Stimulated activated naive CD4-positive, alpha-beta T cell (primary cell): Measurements from ENCODE around the gene MGAT4A.

ENCODE experiments used
- DNase-seq, 6 experiments: peaks; one replicate each; lab custom pipeline; 2025; lab: John Stamatoyannopoulos, UW

MGAT4A gene

DNA sequence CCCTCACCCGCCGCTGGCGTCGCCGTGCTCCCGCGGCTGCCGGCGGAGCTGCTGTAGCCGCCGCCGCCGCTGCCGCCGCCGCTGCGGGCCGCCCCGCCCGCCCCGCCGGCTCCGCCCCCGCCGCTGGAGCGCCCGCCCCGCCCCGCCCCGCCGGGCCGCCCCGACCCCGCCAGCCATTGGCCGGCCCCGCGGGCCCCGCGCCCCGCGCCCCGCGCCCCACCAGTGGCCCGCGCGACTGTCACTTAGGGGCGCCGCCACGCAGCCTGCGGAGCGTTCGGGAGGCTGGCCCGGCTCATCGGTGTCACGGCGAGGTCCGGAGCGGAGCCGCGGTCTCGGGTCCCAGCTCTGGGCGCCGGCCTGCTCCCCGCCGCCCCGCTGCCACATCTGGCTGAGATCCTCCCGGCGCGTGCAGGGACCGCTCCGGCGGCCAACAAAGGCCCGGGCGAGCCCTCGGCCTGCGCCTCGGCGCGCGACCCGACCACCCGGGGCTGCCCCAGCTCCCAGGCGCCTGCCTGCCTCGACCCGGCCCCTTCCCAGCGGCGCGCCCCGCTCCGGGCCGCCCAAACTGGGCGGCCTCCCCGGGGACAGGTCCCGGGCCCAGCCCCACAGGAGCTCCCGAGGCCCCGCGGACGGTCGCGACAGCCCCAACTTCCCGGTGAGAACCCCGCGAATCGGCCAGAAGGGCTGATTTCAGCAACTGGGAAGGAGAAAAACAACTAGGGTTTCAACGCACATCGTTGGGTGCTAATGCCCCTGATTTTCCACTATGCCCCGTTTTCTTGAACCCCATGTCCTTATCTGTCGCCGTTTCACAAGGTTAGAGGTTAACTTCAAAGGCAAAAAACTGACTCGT, at the start of gene MGAT4A:
MGAT4A (minus strand) TSS at position 92 of the 853 bp plus-strand sequence. CDS start 4,800 bp downstream, outside the sequence.
- DNase-seq: peak; percentile 65 to 82 (median 80)

- DNase-seq: no peak
These were observed 48.0 kb upstream of the MGAT4A start for GRCh38 chr2:98778741-98779483.

DNA sequence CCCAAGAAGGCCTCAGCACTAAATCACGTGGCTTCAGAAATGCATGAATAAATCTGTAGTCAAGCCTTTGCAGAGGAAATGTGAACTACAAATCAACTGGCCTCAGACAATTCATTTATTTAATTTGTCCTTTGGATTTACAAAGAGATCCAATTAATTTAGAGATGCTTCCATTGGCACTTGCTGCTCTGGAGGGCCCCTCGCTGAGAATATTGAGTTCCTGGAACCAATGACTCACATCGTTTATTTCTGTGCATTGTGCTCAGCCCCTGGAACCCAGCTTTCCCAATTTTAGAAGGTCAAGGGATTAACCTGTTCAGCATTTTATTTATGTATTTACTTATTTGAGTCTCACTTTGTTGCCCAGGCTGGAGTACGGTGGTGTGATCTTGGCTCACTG, 47.2 kb upstream of the MGAT4A start:
- DNase-seq: no peak

- no peak for DNase-seq
These were observed 46.8 kb upstream of the MGAT4A start for GRCh38 chr2:98777710-98778109.

DNA sequence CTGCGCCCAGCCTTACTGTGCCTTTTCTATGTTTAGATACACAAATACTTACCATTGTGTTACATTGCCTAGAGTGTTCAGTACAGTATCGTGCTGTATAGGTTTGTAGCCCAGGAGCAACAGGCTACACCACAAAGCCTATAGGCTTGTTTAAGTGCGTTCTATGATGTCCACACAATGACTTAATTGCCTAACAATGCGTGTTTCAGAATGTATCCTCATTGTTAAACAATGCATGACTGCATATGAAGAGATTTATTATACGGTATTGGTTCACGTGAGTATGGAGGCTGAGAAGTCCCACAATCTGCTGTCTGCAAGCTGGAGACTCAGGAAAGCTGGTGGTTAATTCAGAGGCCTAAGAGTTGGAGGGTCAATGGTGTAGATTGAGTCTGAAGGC, 46.1 kb upstream of the MGAT4A start:
- no peak for DNase-seq

DNA sequence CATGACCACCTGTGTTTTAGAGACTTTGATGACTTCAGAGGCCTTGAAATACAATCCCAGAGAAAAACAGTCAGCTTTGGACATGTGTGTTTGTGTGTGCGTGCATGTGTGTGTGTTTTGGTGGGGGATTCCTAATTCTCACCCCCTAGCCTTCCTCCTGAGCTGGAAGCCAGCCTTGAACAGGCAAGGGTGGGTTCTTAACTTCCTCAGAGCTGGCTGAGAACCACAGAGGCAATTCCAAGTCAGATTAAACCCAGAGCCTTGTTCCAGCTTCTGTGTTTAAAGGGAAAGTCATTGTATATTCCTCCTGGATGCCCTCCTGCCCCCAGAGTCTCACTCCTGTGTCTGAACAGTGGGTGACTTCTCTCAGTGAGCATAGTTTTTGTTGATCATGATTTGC, 45.2 kb upstream of the MGAT4A start:
- DNase-seq: no peak

- DNase-seq: no peak
These were observed 44.4 kb upstream of the MGAT4A start for GRCh38 chr2:98775146-98775986.

DNA sequence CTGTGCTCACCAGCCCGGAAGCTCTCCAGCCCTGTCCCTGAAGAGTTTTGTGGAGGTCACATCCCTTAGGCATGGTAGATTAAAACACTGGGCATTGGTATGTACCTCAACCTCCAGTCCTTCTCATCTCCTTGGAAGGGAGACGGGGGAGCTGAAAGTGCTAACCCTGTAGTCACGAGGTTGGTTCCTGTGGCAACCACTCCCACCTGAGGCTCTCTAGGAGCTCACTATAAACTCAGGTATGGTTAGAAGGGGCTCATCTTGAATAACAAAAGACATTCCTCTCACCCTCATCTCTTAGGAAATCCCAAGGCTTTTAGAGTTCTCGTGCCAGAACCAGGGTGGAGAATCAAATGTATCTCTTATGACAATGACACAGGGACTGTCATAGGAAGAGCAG, 43.0 kb upstream of the MGAT4A start:
- peak in 1 of 6 experiments; percentile 9 for DNase-seq

DNA sequence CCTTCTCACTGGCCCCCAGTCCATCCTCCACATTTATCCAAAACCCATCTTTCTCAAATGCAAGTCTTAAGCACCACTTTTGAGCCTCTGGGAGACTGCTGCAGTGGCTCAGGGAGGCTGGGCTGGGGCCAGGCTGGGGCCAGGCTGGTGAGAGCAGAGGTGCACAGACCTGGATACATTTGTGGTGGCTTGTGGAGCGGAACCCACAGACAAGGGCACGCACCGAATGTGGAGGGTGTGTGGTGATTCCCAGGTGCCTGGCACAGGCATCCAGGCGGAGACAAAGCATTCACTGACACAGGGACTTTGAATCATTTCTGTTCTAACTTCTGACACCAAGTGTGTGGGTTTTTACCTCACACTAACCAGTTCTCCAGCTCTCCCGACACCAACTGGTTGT, 42.2 kb upstream of the MGAT4A start:
- DNase-seq: no peak

- peak in 1 of 6 experiments; percentile 31 for DNase-seq
These were observed 41.6 kb upstream of the MGAT4A start for GRCh38 chr2:98772536-98772935.

DNA sequence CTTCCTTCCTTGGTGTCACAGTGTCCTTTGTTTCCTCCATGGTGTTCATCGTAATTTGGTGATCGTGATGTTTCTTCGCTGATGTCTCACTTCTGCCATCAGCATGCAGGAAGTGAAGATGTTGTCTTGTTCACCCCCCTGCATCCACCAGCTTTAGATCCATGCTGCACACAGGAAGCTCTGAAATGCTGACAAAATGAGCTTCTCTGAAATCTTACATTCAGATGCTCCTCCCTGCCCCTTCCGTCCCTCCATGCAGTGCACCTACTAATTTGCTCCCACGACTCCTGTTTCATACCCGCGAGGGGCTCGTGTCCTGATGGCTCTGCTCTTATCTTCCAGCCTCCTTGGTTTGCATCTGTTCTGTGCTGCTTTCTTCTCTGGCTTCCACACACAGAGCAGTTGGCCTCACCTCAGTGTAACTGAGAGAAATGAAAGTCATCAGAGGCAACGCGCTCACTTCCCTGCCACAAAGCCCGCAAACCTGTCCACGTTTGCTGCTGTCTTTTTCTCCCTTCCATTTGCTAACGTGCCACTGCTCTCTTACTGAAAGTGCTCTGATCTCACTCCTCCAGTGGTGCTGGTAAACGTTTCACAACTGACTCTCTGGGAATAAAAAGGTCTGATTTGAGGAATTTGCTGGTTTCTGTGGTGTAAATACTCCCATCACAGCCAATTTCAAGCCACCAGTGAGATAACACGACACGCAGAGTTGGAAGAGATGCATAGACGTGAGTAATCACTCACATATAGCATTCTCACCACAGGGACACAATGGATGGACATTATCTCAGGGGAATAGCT, 41.0 kb upstream of the MGAT4A start:
- DNase-seq: peak; percentile 63 to 96 (median 78)

GRCh38 chr2:98771264-98771663, 40.3 kb upstream of the MGAT4A start:
- DNase-seq: peak in 2 of 6 experiments; percentile 30 to 80

DNA sequence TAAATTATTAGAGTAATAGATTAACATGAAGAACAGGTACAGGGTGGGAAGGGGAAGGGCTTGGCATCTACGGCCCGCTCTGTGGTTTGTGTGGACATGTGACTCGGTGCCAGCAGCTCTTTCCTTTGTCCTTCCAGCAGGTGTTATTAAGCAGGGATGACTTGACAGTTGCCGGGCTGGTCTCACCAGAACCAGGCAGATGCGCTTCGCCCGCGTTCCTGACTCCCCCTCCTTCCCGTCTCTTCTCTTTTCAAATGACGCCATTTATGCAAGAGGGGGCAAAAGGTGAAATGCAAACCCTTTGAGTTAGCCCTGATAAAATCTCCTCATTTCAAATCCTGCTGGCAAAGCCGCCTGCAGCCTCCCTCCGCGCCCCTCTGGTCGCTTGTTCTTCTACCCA, 38.9 kb upstream of the MGAT4A start:
- peak; percentile 12 to 49 (median 34) for DNase-seq

GRCh38 chr2:98769114-98769476, 38.2 kb upstream of the MGAT4A start:
- DNase-seq: no peak

GRCh38 chr2:98768384-98769113, 37.6 kb upstream of the MGAT4A start:
- DNase-seq: peak in 1 of 6 experiments; percentile 9

DNA sequence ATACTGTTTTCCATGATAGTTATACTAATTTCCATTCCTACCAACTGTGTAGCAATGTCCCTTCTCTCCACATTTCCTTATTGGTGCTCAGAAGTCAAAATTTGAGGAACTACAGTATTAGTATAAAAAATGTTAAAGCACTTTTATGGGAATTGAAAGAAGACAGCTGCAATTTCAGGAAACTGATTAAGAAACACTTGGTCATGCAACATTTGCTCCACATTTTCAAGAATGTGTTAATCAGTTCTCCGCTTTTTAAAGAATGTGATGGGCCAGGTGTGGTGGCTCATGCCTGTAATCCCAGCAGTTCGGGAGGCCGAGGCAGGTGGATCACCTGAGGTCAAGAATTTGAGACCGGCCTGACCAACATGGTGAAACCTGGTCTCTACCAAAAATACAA, 33.6 kb upstream of the MGAT4A start:
- DNase-seq: no peak

DNA sequence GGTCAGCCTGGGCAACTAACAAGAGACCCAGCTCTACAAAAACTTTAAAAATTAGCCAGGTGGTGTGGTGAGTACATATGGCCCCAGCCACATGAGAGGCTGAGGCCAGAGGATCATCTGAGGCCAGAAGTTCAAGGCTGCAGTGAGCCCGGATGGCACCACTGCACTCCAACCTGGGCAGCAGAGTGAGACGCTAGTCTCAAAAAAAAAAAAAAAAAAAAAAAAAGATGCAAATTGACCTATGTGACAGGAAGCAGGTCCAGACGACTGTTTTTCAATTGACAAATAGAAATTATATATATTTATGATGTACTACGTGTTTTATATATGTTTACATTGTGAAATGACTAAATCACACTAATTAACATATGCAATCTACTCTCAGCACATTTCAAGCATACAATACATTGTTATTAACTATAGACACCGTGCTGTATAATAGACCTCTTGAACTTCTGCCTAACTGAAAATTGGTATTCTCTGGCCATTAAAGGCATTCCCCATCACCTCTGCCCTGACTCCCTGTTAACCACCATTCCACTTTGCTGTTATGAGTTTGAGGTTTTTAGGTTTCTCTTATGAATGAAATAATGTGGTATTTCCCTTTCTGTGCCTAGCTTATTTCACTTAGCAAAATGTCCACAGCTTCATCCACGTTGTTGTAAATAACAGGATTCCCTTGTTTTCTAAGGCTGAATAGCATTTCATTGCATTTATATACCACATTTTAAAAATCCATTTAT, 32.4 kb upstream of the MGAT4A start:
- DNase-seq: no peak

- DNase-seq: no peak
These were observed 31.0 kb upstream of the MGAT4A start for GRCh38 chr2:98761909-98762308.

DNA sequence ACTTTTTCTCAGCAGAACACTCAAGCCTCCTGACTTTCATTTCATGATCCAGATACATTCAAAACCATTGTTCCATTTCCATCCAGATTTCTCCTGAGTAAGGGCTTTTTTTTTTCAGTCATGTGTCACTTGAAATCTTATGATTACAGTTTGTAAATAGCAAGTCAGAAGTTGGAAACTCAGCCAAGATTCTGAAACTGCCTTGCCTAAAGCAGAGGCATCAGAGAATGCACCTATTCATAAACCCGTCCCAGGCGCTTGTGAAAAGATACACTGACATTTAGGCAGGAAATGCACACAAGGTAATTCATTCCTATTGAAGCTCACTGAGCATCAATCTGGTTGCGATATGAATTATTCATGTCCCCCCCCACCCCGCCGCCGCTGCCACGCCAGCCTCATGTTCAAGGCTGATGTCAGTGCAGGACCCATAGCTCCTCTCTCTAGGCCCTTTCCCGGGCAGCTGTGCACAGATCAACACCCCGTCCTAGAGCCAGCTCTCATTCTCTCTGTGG, 30.4 kb upstream of the MGAT4A start:
- peak; percentile 36 to 65 (median 57) for DNase-seq
